Measurements from ENCODE around the gene DUSP16.
"Not testable (repeated sequence)": the region's sequence is repeated elsewhere in the genome, so short reads cannot be mapped to it uniquely, and the experiment has no call there.

The DUSP16 gene

GRCh38 chr12:12519354-12519998, 43.2 kb downstream of the DUSP16 start:
- no peak for DNase-seq

GRCh38 chr12:12518919-12519318, 43.7 kb downstream of the DUSP16 start:
- DNase-seq = peak; percentile 18

DNA sequence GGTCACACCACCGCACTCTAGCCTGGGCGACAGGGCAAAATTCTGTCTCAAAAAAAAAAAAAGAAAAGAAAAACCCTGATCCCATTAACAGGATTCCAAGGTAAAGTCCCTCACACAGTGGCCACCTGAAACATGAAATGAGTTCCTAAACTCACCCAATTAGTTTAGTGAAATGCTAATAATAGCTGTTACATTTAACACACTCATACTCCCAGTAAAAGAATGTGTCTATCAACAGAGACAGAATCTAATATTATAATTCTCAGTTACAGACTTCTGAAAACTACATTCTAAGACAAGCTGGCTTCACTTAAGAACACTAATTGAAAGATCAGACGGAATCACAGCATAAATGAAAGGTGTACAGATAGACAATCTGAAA, 44.2 kb downstream of the DUSP16 start:
- no peak for DNase-seq

DNA sequence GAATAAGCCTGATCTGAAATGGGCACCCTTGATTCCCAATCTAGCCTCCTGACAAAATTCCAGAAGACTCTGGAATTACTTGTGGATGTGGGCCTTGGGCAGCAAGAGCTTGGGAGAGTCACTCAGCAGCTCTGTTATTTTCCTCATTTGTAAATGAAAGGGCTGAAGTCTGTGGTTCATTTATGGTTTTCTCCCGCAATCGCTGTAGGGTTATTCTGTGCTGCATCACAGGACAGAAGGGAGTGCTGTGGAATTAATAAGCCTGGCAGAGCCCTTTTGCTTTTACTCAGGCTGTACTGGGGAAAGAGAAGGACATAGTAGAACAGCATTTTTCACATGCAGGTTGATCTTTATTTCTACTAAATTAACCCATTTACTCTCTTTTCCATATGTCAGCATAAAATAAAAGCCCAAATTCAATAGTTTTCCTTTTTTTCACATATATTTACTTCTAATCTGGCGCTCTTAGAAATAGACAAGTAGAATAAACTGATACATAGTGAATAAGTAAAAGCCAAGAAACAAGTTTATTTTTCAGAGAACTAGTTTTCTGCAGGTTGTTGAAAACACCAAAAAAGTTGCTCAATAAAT, 49.2 kb downstream of the DUSP16 start:
- no peak for DNase-seq

DNA sequence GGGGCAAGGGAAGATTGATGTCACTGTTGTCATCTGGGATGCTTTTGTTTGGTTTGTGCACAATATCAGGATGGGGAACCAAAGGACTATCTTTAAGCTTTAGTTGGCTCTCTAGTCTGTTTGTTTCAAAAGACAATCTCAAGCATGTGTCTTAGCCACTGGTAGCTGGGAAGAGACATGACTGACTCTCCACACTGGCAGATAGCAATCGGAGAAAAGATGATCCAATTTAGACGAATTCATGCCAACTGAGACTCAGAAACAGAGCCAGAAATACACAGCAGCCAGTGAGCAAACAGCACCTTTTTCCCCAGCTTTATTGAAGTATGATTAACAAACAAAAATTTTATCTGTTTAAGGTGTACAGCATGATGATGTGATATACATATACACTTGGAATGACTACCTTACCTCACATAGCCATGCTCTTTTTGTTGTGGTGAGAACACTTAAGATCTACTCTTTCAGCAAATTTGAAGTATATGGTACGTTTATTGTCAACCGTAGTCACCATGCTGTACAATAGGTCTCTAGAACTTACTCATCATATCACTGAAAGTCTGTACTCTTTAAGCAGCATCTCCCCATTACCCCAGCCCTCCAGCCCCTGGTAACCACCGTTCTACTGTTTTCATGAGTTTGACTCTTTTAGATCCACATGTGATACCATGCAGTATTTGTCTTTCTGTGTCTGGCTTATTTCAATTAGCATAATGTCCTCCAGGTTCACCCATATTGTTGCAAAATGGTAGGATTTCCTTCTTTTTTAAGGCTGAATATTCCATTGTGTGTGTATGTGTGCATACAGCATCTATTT, 50.6 kb downstream of the DUSP16 start:
- no peak for DNase-seq

DNA sequence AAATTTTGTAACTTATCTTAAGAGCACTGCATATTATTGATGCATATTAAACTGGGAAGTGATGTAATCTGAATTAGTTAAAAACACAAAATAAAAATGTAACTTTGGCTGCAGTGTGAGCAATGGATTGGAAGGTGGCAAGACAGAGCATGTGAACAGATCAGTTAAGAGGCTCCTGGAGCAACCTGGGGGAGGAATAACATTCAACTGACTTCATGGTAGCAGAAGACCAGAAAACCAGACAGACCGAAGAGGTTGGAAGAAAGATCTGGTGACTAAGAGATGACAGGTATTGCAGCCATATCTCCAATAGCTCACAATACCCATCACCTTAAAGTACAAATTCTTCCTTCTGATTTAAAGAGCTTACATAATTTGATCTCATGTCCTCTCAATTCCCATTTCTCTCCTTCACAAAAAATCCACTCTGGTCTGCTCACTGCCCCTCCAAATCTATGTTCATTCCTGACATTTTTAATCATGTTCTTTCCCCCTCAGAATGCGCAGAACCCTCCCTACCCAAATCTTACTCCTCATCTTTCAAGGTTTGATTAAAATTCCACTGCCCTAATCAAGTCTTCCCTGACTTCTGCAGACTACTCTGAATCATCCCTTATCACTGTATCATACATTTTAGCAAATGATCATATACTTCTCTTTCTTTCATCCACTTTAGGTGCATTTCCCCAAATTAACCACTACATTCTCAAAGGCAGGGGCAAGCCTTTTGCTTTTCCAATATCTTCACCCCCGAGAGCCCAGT, 51.5 kb downstream of the DUSP16 start:
- no peak for DNase-seq

DNA sequence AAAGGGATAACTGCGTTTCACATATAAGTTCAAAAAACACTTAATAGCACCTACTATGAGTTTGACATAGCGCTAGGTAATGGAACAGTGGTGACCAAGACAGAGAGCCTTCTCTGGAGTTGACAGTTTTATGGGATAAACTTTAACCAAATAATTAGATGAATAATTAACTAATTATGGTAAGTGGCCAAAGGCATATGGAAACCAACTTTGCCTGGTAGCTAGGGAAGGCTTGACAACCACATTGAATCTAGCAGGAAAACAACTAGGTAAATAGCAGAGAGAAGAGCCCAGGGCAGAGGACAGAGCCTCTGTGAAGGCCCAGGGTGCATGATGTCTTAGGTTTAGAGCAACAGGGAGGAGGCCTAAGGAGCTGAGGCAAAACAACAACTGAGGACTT, 52.1 kb downstream of the DUSP16 start:
- DNase-seq = no peak

- peak; percentile 83 for DNase-seq
Observed at GRCh38 chr12:12510141-12510540, 52.5 kb downstream of the DUSP16 start.

DNA sequence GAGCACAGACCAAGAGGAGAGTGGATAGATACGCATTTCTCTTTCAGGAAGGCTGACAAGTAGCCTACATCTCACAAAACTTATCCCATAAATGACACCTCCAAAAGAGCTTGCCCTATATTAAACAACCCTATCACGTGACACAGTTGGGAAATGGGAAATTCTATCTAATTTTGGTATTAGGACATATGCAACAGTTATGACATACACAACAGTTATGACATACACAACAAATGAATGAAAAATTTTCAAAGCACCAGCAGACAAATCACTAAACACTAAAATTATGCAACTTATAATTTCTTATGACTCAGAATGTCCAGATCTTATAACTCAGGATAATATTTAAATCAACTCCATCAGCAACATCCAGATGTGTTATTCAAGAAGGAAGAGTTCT, 54.1 kb downstream of the DUSP16 start:
- DNase-seq = peak; percentile 49

- DNase-seq = no peak
Observed at GRCh38 chr12:12507121-12507520, 55.5 kb downstream of the DUSP16 start.

- peak; percentile 31 for DNase-seq
Observed at GRCh38 chr12:12506496-12506890, 56.2 kb downstream of the DUSP16 start.

DNA sequence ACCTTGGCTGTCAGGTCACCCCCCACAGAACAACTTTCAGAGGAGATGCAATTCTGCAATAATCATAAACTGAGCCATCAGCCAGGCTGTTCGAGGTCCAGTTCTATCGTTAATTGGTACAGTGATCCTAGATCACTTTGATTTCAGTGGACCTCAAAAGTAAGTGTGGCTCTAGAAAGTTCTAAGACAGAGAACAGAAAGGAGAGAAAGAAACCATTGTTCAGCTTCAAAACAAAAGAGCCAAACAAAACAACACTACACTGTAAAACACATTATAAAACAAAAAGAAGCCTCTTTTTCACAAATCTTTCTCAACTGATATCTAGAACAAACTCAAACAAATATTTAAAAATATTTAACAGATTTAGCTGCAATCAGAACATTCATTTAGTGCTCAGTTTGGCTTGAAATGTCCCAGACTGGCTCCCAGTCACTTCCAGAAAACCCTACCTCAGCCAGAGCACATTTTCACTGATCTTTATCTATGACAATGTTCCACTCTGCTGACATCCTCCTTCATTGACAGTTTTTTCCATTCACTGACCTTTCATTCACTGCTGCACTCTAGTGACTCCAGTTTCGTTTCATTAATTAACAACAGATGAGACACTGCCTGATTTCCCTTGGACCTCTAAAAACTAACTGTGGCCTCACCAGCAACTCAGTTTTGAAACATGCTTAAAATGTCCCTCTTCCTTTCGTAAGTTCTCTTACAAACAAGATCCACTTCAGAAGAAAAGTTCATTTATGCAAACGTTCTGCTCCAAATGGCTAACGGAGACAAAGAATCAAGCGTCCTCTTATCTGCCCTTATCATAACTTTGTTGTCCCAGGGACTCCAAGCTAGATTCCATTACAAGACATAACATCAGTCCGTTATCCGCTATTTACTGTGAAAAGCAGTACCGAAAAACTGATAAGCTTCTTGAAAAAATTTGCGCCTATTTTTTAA, 56.8 kb downstream of the DUSP16 start:
- DNase-seq = peak; percentile 83

DNA sequence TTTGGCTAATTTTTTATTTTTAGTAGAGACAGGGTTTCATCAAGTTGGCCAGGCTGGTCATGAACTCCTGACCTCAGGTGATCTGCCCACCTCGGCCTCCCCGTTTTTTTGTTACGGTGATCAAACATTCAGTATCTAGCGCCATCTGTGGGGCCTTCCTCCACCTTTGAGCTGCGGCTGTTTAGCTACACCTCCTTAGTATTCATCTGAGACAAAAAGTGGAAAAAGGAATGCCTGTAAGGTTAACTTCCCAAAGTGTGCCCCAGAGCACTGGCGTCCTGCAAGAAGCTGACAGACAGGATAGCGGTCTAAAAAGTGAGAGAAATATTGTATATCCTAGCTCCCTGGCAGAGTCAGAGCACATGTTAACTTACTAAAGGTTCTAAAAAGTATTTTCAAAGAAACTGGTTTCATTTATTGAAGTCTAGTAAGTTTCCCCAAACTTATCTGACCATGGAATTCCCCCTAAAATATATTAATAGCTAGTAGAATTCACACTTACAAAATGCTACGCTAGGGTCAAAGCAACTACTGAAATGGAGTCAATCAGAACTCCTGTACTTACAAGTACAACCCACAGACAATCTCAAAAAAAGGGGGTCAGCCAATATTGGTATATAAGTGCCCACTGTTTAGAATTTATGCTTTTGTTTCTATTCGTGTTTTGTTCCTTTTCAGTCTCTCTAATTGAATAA, 59.1 kb downstream of the DUSP16 start:
- DNase-seq = no peak

DNA sequence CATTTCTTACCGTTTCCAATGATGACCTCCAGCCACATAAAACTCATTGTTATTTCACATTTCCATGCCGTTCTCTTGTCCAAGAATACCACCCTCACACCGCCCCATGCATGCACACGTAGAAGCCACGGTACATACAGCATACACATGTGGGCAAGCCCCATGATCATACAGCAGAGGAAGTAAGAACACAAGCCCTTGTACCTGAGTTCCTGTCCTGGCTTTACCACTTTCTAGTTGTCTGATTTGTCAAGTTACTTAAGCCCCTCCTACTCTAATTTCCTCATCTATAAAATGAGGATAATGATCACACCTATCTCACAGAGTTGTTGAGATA, 59.9 kb downstream of the DUSP16 start:
- no peak for DNase-seq

- not testable (repeated sequence) for DNase-seq
Observed at GRCh38 chr12:12502130-12502814, 60.4 kb downstream of the DUSP16 start.

DNA sequence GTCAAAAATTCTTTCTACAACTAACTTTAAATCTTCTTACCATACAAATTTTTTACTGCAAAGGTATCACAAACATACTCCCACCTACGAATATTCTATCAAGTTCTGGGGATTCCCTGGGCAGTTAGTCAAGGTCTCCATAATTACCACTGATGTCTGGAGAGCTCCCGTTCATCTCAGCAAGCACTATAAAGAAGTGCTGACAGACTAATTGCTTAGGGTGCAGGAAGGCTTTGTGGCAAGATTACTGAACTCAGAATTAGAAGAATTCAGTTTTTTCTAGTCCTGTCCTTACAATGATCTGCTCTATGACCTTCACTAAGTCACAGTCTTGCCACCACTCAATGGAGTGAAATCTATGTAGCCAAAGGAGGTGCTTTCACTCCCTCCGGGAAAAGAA, 61.5 kb downstream of the DUSP16 start:
- DNase-seq = no peak

DNA sequence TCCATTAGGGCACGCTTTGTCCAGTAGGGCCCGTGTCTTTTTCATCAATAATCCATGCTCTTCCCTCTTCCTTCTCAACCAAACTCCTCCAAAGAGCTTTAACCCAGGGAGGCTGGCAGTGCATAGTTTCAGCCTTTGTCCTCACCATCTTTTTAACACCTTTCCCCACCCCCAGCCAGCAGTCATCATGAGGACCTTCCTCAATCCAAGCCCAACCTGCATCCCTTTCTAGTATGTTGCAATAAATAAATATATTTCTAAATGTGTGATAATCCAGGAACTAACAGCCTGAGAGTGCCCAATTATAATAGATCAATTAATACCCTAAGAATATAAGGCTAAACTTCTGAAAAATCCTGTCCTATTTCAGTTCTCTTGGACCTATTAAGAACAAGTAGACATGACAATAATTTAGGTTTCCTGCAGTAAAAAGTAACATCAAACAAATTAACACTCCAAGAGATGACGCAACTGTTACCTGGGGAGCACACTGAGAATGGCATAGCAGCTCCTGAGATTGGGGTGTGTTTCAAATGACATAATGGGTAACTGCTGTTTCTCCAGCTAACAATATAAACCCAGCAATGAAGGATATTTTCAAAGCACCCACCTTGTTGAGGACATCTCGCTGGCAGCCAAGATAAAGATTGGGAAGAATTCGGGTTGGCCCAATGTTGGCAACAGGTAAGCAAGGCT, 62.6 kb downstream of the DUSP16 start:
- DNase-seq = no peak

DNA sequence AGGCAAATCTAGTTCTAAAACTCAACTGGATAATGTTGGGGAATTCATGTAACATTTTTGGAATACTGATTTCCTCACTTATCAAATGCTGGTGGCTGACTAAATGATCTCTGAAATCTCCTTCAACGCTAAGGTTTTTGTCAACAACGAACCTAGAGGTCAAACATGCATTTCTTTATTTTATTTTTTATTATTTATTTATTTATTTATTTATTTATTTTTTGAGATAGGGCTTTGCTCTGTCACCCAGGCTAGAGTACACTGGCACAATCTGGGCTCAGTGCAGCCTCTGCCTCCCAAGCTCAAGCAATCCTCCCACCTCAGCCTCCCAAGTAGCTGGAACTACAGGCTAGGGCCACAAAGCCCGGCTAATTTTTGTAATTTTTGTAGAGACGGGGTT, 64.5 kb downstream of the DUSP16 start:
- DNase-seq = no peak

DNA sequence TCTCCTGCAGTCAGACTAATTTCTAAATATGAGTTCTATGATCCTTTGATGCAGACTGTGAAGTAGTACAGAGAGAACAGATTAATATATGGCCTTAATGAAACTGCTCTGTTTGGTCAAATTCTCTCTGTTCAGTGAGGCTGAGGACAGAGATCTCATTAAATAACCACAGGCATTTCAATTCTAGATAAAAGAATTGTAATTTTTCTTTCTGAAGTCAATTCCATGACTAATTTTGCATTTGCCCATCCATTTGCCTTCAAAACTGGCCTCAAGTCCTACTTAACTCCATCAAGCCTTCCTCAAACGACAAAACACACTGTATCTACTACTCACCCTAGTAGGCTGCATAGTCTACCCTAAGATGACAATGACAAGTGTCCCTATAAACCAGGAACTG, 67.1 kb downstream of the DUSP16 start:
- DNase-seq = no peak

DNA sequence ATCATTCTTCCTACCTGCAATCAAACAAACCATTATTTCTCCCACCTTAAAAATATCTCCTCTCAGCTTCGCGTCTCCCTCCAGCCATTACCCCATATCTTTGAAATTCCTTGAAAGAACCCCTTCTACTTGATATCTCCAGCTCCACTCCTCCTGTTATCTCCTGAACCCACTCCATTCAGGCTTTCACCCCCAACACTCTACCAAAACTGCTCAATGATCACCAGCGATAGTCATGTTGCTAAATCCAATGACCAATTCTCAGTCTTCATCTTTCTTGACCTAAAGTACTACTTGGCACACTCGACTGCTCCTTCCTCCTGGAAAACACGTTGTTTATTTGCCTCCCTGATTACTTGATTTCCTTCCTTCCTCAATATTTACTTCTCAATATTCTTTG, 70.1 kb downstream of the DUSP16 start:
- no peak for DNase-seq

GRCh38 chr12:12491606-12492005, 71.1 kb downstream of the DUSP16 start:
- no peak for DNase-seq

Measured in fibroblast of skin of right quadriceps (primary cell).